ENCODE measurements around the gene PQBP1.

PQBP1 gene

GRCh38 chrX:48924270-48924669 is 26.5 kb downstream of the PQBP1 start:
- DNase-seq, result no peak

GRCh38 chrX:48927123-48927522 is 29.4 kb downstream of the PQBP1 start:
- DNase-seq, result no peak

- no peak for DNase-seq
Observed at GRCh38 chrX:48927736-48928382, 30.1 kb downstream of the PQBP1 start.

GRCh38 chrX:48933757-48934156 is 36.0 kb downstream of the PQBP1 start:
- DNase-seq, result no peak

- no peak for DNase-seq
Observed at GRCh38 chrX:48934581-48935300, 37.0 kb downstream of the PQBP1 start.

GRCh38 chrX:48935301-48935670 is 37.6 kb downstream of the PQBP1 start:
- no peak for DNase-seq

- DNase-seq, result no peak
Observed at GRCh38 chrX:48936429-48937053, 38.8 kb downstream of the PQBP1 start.

- DNase-seq, result peak; percentile 58 to 83 (median 77)
Observed at GRCh38 chrX:48937054-48937907, 39.6 kb downstream of the PQBP1 start.

- DNase-seq, result peak; percentile 40 to 62 (median 48)
Observed at GRCh38 chrX:48938721-48939425, 41.1 kb downstream of the PQBP1 start.

GRCh38 chrX:48939524-48940228 is 41.9 kb downstream of the PQBP1 start:
- DNase-seq, result no peak

GRCh38 chrX:48940404-48940955 is 42.8 kb downstream of the PQBP1 start:
- DNase-seq, result no peak

GRCh38 chrX:48942895-48943294 is 45.2 kb downstream of the PQBP1 start:
- DNase-seq, result no peak

- peak; percentile 9 to 28 (median 14) for DNase-seq
Observed at GRCh38 chrX:48945517-48946348, 48.0 kb downstream of the PQBP1 start.

GRCh38 chrX:48948589-48948988 is 50.9 kb downstream of the PQBP1 start:
- no peak for DNase-seq
